Stomach smooth muscle (tissue), 2 donors: Measurements from ENCODE around the gene SLC9B2.

ENCODE experiments used
- H3K27ac ChIP-seq: one replicate; pipeline ENCODE4 v1.7.0; 2013; ENCODE audit warnings: mild to moderate bottlenecking, low read length, inconsistent platforms
- H3K27me3 ChIP-seq, 2 donors: one replicate each; pipeline ENCODE4 v1.7.0; 2013; ENCODE audit warnings: low read length in 2 of 2; ENCODE audit not compliant: insufficient read depth in 2 of 2, control insufficient read depth in 1 of 2
- H3K36me3 ChIP-seq, 2 donors: one replicate each; pipeline ENCODE4 v1.7.0; 2013; ENCODE audit warnings: low read length in 2 of 2; ENCODE audit not compliant: control insufficient read depth in 2 of 2, insufficient read depth in 2 of 2
- H3K4me1 ChIP-seq: one replicate; pipeline ENCODE4 v1.7.0; 2013; ENCODE audit warnings: low read length; ENCODE audit not compliant: control insufficient read depth, insufficient read depth
- H3K4me3 ChIP-seq, 2 donors: one replicate each; pipeline ENCODE4 v1.7.0; 2013; ENCODE audit warnings: low read length in 2 of 2
- H3K9ac ChIP-seq, 2 donors: one replicate each; pipeline ENCODE4 v1.7.0; 2013; ENCODE audit warnings: low read length in 2 of 2, mild to moderate bottlenecking in 1 of 2
- H3K9me3 ChIP-seq, 2 donors: one replicate each; pipeline ENCODE4 v1.7.0; 2013; ENCODE audit warnings: low read length in 2 of 2; ENCODE audit not compliant: control insufficient read depth in 2 of 2
- donor health status: healthy.
- donor health status: Pancreatic carcinoma.

The SLC9B2 gene

GRCh38 chr4:103098756-103099440, 22.3 kb upstream of the SLC9B2 start:
- Histone ChIP-seq H3K9ac (peak overlapping the region; percentile 68 to 81), H3K27me3 (no peaks in the 10 kb centered on the region), H3K9me3 (no peaks in the 10 kb centered on the region), H3K4me1 (peaks cover 9% of the 10 kb centered on the region), H3K4me3 (peak overlapping the region; percentile 71 to 82), H3K27ac (no peak overlapping the region), H3K36me3 (no peaks in the 10 kb centered on the region)

DNA sequence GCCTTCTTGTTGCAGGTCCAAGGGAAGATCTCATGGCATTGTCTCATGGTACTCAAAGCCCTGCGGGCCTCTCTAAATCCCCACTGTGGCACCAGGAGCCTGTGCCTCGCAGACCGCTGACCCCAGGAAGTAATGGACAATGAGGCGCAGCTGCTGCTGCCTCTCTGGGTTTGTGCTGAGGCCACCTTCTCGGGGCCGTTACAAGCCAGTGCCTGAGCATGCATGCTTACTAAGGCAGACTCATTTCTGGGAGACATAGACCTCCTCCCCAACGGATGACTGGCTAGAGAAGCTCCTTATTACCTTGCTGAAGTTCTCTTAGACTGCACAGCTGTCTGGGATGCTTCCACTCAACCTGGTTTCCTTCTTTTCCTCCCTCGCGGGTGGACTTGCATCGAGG, 21.8 kb upstream of the SLC9B2 start:
- Histone ChIP-seq H3K4me1 (peaks cover 9% of the 10 kb centered on the region), H3K36me3 (no peaks in the 10 kb centered on the region), H3K27ac (no peak overlapping the region), H3K4me3 (peak overlapping the region; percentile 71 to 82), H3K9ac (peak overlapping the region; percentile 68 to 81), H3K9me3 (no peaks in the 10 kb centered on the region), H3K27me3 (no peaks in the 10 kb centered on the region)

DNA sequence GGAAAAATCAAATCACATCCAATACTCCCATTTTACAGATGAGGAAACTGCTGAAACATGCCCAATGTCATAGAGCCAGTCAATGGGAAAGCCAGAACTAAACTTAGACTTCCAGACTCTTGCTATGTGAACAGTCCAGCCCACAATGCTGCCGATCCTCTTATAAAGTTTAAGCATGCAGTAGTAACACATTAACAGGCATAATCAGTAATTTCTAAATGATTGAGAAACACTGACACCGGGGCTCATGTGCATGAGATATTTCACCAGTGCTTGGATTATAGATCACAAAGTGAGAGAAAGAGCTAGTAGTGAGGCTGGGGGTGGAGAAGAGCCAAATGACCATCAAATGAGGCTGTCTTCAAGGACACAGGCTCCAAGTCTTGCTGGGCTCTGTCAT, 20.6 kb upstream of the SLC9B2 start:
- no peaks in the 10 kb centered on the region for H3K9me3 ChIP-seq
- peaks cover 0 to 2% of the 10 kb centered on the region in 2 donors for H3K36me3 ChIP-seq
- H3K4me3 ChIP-seq: no peak overlapping the region
- no peak overlapping the region for H3K27ac ChIP-seq
- no peak overlapping the region for H3K9ac ChIP-seq
- no peaks in the 10 kb centered on the region for H3K27me3 ChIP-seq
- peaks cover 9% of the 10 kb centered on the region for H3K4me1 ChIP-seq

DNA sequence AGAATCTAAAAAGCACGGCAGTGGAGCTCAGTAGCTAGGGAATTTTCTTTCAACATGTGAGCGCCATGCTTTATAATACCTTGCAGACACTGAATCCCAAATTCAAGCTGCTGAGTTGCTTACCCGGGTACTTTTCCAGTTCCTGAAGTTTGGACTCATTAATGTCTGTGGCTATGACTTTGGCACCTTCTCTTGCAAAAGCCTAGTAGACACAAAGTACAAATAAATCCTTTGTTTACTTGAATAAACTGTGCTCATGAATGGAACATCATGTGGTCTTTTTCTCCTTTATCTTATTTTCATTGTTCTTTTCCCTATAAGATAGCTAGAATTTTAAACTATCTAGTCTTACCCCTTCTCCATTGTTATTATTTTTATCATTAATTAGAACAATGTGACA, 18.5 kb upstream of the SLC9B2 start:
- H3K27ac ChIP-seq: no peak overlapping the region
- H3K27me3 ChIP-seq: no peaks in the 10 kb centered on the region
- peaks cover 9% of the 10 kb centered on the region for H3K4me1 ChIP-seq
- H3K9ac ChIP-seq: no peak overlapping the region
- H3K9me3 ChIP-seq: no peaks in the 10 kb centered on the region
- H3K4me3 ChIP-seq: no peak overlapping the region
- peaks cover 10 to 13% of the 10 kb centered on the region in 2 donors for H3K36me3 ChIP-seq

GRCh38 chr4:103092245-103092644, 15.7 kb upstream of the SLC9B2 start:
- Histone ChIP-seq H3K27ac (no peak overlapping the region), H3K4me3 (no peak overlapping the region), H3K36me3 (peaks cover 29 to 30% of the 10 kb centered on the region in 2 donors), H3K27me3 (no peaks in the 10 kb centered on the region), H3K9me3 (no peaks in the 10 kb centered on the region), H3K9ac (no peak overlapping the region), H3K4me1 (peaks cover 2% of the 10 kb centered on the region)

DNA sequence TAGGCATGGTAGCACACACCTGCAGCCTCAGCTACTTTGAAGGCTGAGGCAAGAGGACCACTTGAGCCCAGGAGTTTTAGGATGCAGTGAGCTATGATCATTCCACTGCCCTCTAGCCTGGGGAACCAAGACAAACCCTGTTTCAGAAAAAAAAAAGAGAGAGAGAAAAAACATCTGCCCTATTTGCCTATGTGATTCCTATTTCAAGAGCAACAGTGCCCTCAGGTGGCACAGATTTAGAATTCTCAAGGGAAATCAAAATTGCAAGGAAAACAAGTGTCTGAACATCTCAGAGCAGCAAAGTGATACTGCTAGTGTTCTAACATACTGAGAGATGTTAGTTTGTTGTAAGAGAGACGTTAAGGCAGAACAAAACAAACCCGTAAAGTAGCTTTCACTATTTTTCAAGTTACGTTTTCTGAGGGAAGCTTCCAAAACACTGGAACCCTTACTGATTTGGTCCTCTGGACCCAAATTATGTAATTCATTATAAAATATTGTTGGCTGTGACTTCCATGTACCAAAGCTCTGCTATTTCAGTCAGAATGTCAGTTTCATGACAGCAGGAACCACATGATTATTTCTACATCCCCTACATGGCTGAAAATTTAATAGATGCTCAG, 15.2 kb upstream of the SLC9B2 start:
- no peak overlapping the region for H3K27ac ChIP-seq

GRCh38 chr4:103089481-103089880, 12.9 kb upstream of the SLC9B2 start:
- no peak overlapping the region for H3K9ac ChIP-seq
- H3K9me3 ChIP-seq: no peaks in the 10 kb centered on the region
- no peaks in the 10 kb centered on the region for H3K27me3 ChIP-seq
- no peak overlapping the region for H3K4me3 ChIP-seq
- no peak overlapping the region for H3K27ac ChIP-seq
- no peaks in the 10 kb centered on the region for H3K4me1 ChIP-seq
- H3K36me3 ChIP-seq: peaks cover 46 to 47% of the 10 kb centered on the region in 2 donors

More for the DNA sequence above, 15.2 kb upstream of the SLC9B2 start:
- Histone ChIP-seq H3K9me3 (no peaks in the 10 kb centered on the region), H3K9ac (no peak overlapping the region), H3K4me3 (no peak overlapping the region), H3K36me3 (peaks cover 34 to 35% of the 10 kb centered on the region in 2 donors), H3K27me3 (no peaks in the 10 kb centered on the region), H3K4me1 (no peaks in the 10 kb centered on the region)

DNA sequence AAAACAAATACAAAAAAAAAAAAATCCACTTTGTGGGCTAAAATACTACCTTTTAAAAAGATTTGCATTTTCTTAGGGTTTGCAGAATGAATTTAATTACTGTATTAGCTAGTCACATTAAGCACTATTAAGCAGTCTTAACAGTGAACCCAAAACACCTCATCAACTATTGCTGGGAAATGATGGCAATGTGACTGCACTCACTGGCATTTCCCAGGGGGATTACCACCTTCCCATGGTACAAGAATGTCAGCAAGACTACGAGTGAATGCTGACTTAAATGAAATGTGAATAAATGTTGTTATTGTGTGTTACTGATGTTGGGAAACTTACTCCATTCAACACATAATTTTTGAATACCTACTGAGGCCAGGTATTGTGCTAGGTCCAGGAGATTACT, 10.0 kb upstream of the SLC9B2 start:
- Histone ChIP-seq H3K36me3 (peaks cover 49 to 50% of the 10 kb centered on the region in 2 donors), H3K9me3 (no peaks in the 10 kb centered on the region), H3K4me3 (no peak overlapping the region), H3K4me1 (no peaks in the 10 kb centered on the region), H3K9ac (no peak overlapping the region), H3K27ac (no peak overlapping the region), H3K27me3 (no peaks in the 10 kb centered on the region)

DNA sequence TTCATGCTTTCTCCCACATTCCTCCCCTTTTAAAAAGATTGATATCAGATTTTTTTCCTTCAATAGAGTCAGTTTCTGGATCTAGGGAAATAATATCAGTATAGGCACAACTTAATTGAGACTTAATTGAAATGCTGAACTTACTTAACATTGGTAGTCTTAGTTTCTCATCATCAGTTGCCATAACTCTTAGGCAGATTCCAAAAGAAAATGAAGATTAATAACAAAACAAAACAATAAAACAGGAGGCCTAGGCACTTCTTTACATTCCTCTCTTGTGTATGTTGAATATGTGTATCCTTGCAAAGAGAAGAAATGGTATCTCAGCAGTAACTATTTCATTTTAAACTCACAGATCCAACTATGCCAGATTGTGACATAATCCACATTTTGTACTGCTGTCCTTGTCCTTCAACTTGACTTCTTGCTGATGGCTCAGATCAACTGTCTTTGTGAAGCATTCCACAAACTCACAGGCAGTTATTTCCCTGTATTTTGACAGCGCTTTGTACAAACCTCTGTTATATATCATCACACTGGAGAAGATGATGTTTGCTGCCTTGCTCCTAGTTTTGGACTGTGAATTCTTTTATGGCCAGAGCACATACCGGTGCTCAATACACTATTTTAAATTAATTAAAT, 9.1 kb upstream of the SLC9B2 start:
- Histone ChIP-seq H3K9ac (no peak overlapping the region), H3K27ac (no peak overlapping the region), H3K9me3 (no peaks in the 10 kb centered on the region), H3K4me1 (no peaks in the 10 kb centered on the region), H3K36me3 (peaks cover 44 to 48% of the 10 kb centered on the region in 2 donors), H3K27me3 (no peaks in the 10 kb centered on the region), H3K4me3 (no peak overlapping the region)

DNA sequence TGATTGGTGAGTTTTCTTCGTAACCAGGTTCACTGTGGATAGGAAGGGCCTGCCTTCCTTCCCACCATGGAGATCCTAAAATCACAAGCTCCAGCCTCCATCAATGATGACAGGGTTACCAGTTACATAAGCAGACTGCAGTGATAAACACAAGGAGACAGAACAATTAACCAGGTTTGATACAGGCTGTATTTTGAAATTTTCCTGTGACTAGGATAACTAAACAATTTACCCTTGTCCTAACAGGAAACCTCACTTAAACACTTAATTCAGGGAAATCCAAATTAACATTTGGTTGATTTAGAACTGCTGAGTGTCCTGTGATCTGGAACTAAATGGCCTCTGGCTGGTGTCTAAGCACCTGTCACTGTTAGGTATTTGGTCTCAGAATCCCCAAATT, 3.1 kb upstream of the SLC9B2 start:
- peaks cover 7% of the 10 kb centered on the region for H3K4me1 ChIP-seq
- no peak overlapping the region for H3K27ac ChIP-seq
- H3K27me3 ChIP-seq: no peaks in the 10 kb centered on the region
- H3K4me3 ChIP-seq: no peak overlapping the region
- no peak overlapping the region for H3K9ac ChIP-seq
- peaks cover 10 to 11% of the 10 kb centered on the region in 2 donors for H3K36me3 ChIP-seq
- no peaks in the 10 kb centered on the region for H3K9me3 ChIP-seq
